Endothelial cell of umbilical vein (primary cell): ENCODE measurements around the gene LRP5. TPM values are rescaled to one million over a fixed set of nuclear protein-coding genes. Genes with fewer than 3 reads are reported as not detected.

Source experiments
- BruUV-seq: library from RNA; stranded (reverse); fragments of 400-500 nt; replicated peaks from 2 replicates; lab custom pipeline; 2021; lab: Mats Ljungman, UMichigan
- CTCF ChIA-PET: fragments of 300-600, 350-600 bp; sonication (Branson Sonifier 250); formaldehyde crosslinking; loops from one replicate; lab custom pipeline; 2021; ENCODE audit warnings: antibody characterized with exemption, inconsistent platforms; lab: Charles Lee
- POLR2A ChIA-PET: fragments of 300-600, 350-600 bp; sonication (Branson Sonifier 250); formaldehyde crosslinking; loops from one replicate; lab custom pipeline; 2021; ENCODE audit warnings: antibody characterized with exemption, inconsistent platforms; lab: Charles Lee
- DNase-seq: peaks from one replicate; pipeline ENCODE4 v3.0.0-alpha.2; 2011; ENCODE audit warnings: low read depth, low spot score
- FAIRE-seq: peaks from 2 replicates; lab custom pipeline; 2011; peaks lifted over from hg19 to GRCh38; lab: Jason Lieb, UNC
- H2AFZ ChIP-seq: 2 replicates; pipeline ENCODE4 v1.6.0; 2012; ENCODE audit warnings: low read depth, low read length, control low read depth, inconsistent platforms
- H3K27ac ChIP-seq: 2 replicates; pipeline ENCODE4 v1.5.1; 2011; ENCODE audit warnings: low read depth, mild to moderate bottlenecking, control low read depth, low read length, moderate library complexity; ENCODE audit not compliant: insufficient read depth
- H3K27me3 ChIP-seq, 2 experiments: 2 replicates each; pipeline versions ENCODE4 v1.6.0 to v1.6.1; 2011; ENCODE audit warnings: low read length in 2 of 2, mixed read lengths in 1 of 2; ENCODE audit not compliant: control insufficient read depth in 2 of 2, insufficient read depth in 2 of 2
- H3K36me3 ChIP-seq, 2 experiments: 2 replicates in 1 of 2; 3 replicates in 1 of 2; pipeline ENCODE4 v1.5.1; 2011; ENCODE audit warnings: low read length in 2 of 2, mild to moderate bottlenecking in 1 of 2, moderate library complexity in 1 of 2; ENCODE audit not compliant: control insufficient read depth in 2 of 2, insufficient read depth in 2 of 2; ENCODE audit errors: extremely low read depth in 1 of 2
- H3K4me1 ChIP-seq: 3 replicates; pipeline ENCODE4 v1.5.1; 2011; ENCODE audit warnings: mild to moderate bottlenecking, low read length; ENCODE audit not compliant: control insufficient read depth, insufficient read depth; ENCODE audit errors: extremely low read depth
- H3K4me2 ChIP-seq: 2 replicates; pipeline ENCODE4 v1.6.1; 2011; ENCODE audit warnings: low read length, control low read depth, mixed read lengths; ENCODE audit not compliant: insufficient read depth
- H3K4me3 ChIP-seq, 3 experiments: fragments of 200-600 bp in 1 of 3; sonication (generic), shearing (Covaris generic) in 1 of 3; replicated peaks in 1 of 3; 2 replicates each; pipeline ENCODE4 v1.5.1; 2011 to 2016; ENCODE audit warnings: control low read depth in 3 of 3, low read length in 3 of 3, mild to moderate bottlenecking in 2 of 3, inconsistent platforms in 1 of 3, low read depth in 1 of 3, moderate library complexity in 1 of 3; ENCODE audit not compliant: insufficient read depth in 1 of 3
- H3K79me2 ChIP-seq: 2 replicates; pipeline ENCODE4 v1.6.0; 2012; ENCODE audit warnings: low read length, inconsistent platforms; ENCODE audit not compliant: control insufficient read depth, insufficient read depth
- H3K9ac ChIP-seq: replicated peaks from 2 replicates; pipeline ENCODE3; 2011; ENCODE audit warnings: low read length, control low read depth; ENCODE audit not compliant: insufficient read depth; ENCODE audit errors: extremely low read depth
- H3K9me1 ChIP-seq: replicated peaks from 3 replicates; pipeline ENCODE4 v1.6.0; 2011; ENCODE audit warnings: mild to moderate bottlenecking, low read length; ENCODE audit not compliant: control insufficient read depth, insufficient read depth; ENCODE audit errors: extremely low read depth
- H3K9me3 ChIP-seq: replicated peaks from 2 replicates; pipeline ENCODE4 v1.5.1; 2012; ENCODE audit warnings: low read length, inconsistent platforms; ENCODE audit not compliant: control insufficient read depth, insufficient read depth
- H4K20me1 ChIP-seq: replicated peaks from 2 replicates; pipeline ENCODE3; 2011; ENCODE audit warnings: mild to moderate bottlenecking, low read length; ENCODE audit not compliant: control insufficient read depth, insufficient read depth; ENCODE audit errors: extremely low read depth
- EZH2 ChIP-seq: IDR thresholded peaks from 2 replicates; pipeline ENCODE4 v1.6.1; 2012; ENCODE audit warnings: borderline replicate concordance, low read depth, mild to moderate bottlenecking, moderate library complexity, low read length, inconsistent platforms; ENCODE audit not compliant: severe bottlenecking
- FOS ChIP-seq: IDR thresholded peaks from 2 replicates; pipeline ENCODE4 v1.6.1; 2011; ENCODE audit warnings: mild to moderate bottlenecking, low read length, moderate library complexity, borderline replicate concordance; ENCODE audit not compliant: insufficient read depth
- JUN ChIP-seq: IDR thresholded peaks from 2 replicates; pipeline ENCODE4 v1.6.1; 2011; ENCODE audit warnings: borderline replicate concordance, low read depth; ENCODE audit not compliant: insufficient read length, insufficient read depth
- MAX ChIP-seq: IDR thresholded peaks from 2 replicates; pipeline ENCODE4 v1.6.1; 2011; ENCODE audit not compliant: insufficient read depth, insufficient read length
- POLR2A ChIP-seq: IDR thresholded peaks from 2 replicates; pipeline ENCODE4 v1.6.1; 2012; ENCODE audit warnings: low read depth, mild to moderate bottlenecking, control low read depth, low read length
- dilution Hi-C: fragments of 300-500 bp; cut with MboI; formaldehyde crosslinking; loops from one replicate; pipeline ENCODE4 v1.15.0; 2019; ENCODE audit warnings: low sequenced_read_pairs; ENCODE audit not compliant: extremely low pct_ligation_motif_present
- intact Hi-C: fragments of 100-400 bp; cut with micrococcal nuclease; formaldehyde crosslinking; loops from one replicate; pipeline ENCODE4 v1.10.0; 2022
- polyA plus RNA-seq, 4 experiments: library from polyadenylated mRNA; depleted of rRNA in 3 of 4; stranded (reverse) in 3 of 4; unstranded in 1 of 4; fragments of >200 nt; gene quantifications; 2 replicates each; pipeline versions ENCODE4 v1.2.1 to v1.2.3, GENCODE V29; 2011 to 2012; ENCODE audit warnings: missing spikeins in 1 of 4
- total RNA-seq: library from RNA; stranded (reverse); gene quantifications from 2 replicates; pipeline ENCODE4 v1.2.3, GENCODE V29; 2021
- TF ChIP-seq, protein P1 (sequence below), 2 donors: IDR thresholded peaks; 1 replicate in 1 of 2; 2 replicates in 1 of 2; pipeline ENCODE4 v1.5.1; 2011; ENCODE audit warnings: low read length in 2 of 2, mild to moderate bottlenecking in 2 of 2, moderate library complexity in 2 of 2, control low read depth in 1 of 2, inconsistent platforms in 1 of 2, low read depth in 1 of 2; ENCODE audit not compliant: insufficient read depth in 1 of 2; ENCODE audit errors: extremely low read depth in 1 of 2

Gene LRP5
- total and polyA plus RNA-seq, 2 donors (not counting 3 experiments of a cell fraction or from before 2014, with no cell fraction given): 35.1 to 51.8 TPM

GRCh38 chr11:68329536-68329935 is 17.1 kb downstream of the LRP5 start:
- Histone ChIP-seq H4K20me1 (no peaks in the 10 kb centered on the region), H3K4me1 (peaks cover 53% of the 10 kb centered on the region), H3K4me3 (no peak overlapping the region), H3K9me3 (no peaks in the 10 kb centered on the region), H2AFZ (no peak overlapping the region), H3K9ac (no peak overlapping the region), H3K27ac (no peak overlapping the region), H3K36me3 (no peaks in the 10 kb centered on the region), H3K9me1 (no peaks in the 10 kb centered on the region), H3K4me2 (no peak overlapping the region), H3K79me2 (peaks cover 13% of the 10 kb centered on the region), H3K27me3 (no peaks in the 10 kb centered on the region)
- intact Hi-C loops (no loop called here), dilution Hi-C loops (no loop called here)
- POLR2A ChIA-PET: no interaction called here
- TF ChIP-seq FOS: no peak
- TF ChIP-seq, protein P1, sequence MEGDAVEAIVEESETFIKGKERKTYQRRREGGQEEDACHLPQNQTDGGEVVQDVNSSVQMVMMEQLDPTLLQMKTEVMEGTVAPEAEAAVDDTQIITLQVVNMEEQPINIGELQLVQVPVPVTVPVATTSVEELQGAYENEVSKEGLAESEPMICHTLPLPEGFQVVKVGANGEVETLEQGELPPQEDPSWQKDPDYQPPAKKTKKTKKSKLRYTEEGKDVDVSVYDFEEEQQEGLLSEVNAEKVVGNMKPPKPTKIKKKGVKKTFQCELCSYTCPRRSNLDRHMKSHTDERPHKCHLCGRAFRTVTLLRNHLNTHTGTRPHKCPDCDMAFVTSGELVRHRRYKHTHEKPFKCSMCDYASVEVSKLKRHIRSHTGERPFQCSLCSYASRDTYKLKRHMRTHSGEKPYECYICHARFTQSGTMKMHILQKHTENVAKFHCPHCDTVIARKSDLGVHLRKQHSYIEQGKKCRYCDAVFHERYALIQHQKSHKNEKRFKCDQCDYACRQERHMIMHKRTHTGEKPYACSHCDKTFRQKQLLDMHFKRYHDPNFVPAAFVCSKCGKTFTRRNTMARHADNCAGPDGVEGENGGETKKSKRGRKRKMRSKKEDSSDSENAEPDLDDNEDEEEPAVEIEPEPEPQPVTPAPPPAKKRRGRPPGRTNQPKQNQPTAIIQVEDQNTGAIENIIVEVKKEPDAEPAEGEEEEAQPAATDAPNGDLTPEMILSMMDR (IDR thresholded peaks at IDR 0.05; ENCODE audit: extremely low read depth in 1 of 2, insufficient read depth in 1 of 2, low read depth in 1 of 2, low read length in 2 of 2): no peak
- no peak for TF ChIP-seq EZH2
- no peak for TF ChIP-seq POLR2A
- TF ChIP-seq MAX: no peak
- TF ChIP-seq JUN: no peak
- BruUV-seq: no TSS peak
- CTCF ChIA-PET: interaction anchor here (0.8 to 2.2 kb wide), 4 partner anchors 10 to 72 kb away, joined by 3 to 13 read pairs (median 4); no protein-coding TSS in a partner anchor
- FAIRE-seq: no peak
- no peak for DNase-seq
